ENCODE results near the gene SEMA3G. TPM values are rescaled to one million over a fixed set of nuclear protein-coding genes. Genes with fewer than 3 reads are reported as not detected.
A peak's percentile ranks its signal among the peaks of the same experiment; 100 is the strongest.

The SEMA3G gene
- total and polyA plus RNA-seq, 9 donors = 10.8 to 20.3 (median 15.6) TPM

DNA sequence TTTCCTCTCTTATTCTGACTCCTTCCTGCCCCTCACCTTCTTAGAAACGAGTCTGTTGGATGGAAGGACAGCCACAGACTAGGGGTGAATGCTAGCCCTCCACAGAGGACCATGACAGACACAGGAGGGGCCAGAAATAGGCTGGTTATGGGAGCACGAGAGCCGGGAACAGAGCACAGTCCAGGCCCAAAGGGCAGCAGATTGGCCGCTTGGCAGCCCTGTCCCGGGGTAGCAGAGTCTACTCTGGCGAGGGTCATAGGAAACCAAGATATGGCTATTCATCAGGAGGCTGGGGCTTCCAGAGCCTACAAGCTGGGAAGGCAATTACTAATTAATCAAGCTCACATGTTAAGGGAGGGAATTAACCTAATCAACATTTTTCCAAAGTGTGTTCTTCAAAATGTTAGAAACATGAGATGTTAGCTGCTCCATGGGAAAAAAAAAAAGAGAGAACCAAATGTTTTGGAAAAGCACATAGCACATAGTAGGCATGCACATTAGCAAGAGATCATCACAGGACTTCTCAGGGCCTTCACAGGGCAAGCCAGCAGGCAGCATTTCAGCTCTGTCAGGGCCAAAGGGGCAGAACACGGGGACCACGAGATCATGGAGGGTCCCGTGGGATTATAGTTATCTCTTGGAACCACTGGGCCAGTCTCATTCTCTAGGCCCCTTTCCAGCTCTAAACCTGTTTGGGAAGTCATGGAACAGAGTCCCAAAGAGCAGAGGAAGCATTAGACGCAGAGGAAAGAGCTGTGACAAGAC is 13.3 kb downstream of the SEMA3G start:
- Histone ChIP-seq H3K36me3 (ENCODE audit: control insufficient read depth, insufficient read depth, low read length) (no peaks in the 10 kb centered on the region), H3K27me3 (ENCODE audit: control insufficient read depth, insufficient read depth, low read length) (no peaks in the 10 kb centered on the region), H3K27ac (ENCODE audit: low read length) (no peak overlapping the region), H3K4me1 (ENCODE audit: control insufficient read depth, insufficient read depth, low read length) (peaks cover 63% of the 10 kb centered on the region), H3K9me3 (replicated peaks; ENCODE audit: control insufficient read depth, low read depth, low read length) (no peaks in the 10 kb centered on the region), H3K4me3 (ENCODE audit: low read length) (no peak overlapping the region)
- WGBS (ENCODE audit: insufficient coverage) = 79% methylated on average over 4 of the region's 10 CpGs
- DNase-seq = no peak

DNA sequence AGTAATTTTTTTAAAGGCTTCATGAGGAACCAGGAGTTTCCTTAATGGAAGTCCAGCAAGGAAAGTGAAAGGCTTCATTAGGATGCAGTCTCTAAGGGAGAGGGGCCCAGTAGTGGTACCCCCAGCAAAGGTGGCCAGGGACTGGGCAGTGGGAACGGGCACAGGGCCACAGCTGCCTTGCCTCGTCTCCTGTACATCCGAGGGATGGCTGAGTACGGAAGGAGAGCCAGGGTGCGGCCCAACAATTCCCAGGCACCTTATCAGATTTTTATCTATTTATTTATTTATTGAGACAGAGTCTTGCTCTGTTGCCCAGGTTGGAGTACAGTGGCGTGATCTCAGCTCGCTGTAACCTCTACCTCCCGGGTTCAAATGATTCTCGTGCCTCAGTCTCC is 14.5 kb downstream of the SEMA3G start:
- no peak for DNase-seq
- WGBS (ENCODE audit: insufficient coverage) = 100% methylated on average over 4 of the region's 9 CpGs
- Histone ChIP-seq H3K27ac (ENCODE audit: low read length) (peak overlapping the region; percentile 73), H3K4me1 (ENCODE audit: control insufficient read depth, insufficient read depth, low read length) (peaks cover 53% of the 10 kb centered on the region), H3K36me3 (ENCODE audit: control insufficient read depth, insufficient read depth, low read length) (no peaks in the 10 kb centered on the region), H3K4me3 (ENCODE audit: low read length) (no peak overlapping the region), H3K9me3 (replicated peaks; ENCODE audit: control insufficient read depth, low read depth, low read length) (no peaks in the 10 kb centered on the region), H3K27me3 (ENCODE audit: control insufficient read depth, insufficient read depth, low read length) (no peaks in the 10 kb centered on the region)

DNA sequence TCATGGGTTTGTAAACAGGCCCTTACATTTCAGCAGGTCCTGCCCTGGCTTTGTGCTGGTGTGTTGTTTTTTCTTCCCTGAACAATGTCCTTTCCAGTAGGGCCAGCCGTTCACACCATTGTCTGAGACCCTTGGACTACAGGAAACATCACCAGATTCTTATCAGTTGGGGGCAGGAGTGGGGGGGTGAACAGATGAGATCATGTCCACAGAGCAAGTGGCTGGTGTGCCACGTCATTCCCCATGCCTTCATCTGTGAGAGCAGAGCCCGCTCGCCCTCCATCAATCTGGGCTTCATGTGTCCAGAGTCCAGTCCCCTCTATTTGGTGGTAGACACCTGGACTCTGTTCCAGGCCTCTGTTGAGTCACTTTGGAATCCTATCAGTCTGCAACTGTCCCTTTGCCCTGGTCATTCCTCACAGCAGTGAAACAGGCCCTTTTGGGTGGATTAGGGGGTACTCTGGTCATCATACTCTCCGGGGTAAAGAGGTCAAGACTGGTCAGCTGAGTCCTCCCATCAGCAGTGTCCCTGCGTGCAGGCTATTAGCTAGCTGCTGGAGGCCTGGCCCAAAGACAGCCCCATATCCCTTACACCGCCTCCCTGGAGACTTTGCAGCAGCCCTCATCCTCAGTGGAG is 15.0 kb downstream of the SEMA3G start:
- H3K4me3 ChIP-seq (ENCODE audit: low read length) = no peak overlapping the region
- no peaks in the 10 kb centered on the region for H3K36me3 ChIP-seq (ENCODE audit: control insufficient read depth, insufficient read depth, low read length)
- WGBS (ENCODE audit: insufficient coverage) = 88% methylated on average over 3 of the region's 7 CpGs
- peaks cover 48% of the 10 kb centered on the region for H3K4me1 ChIP-seq (ENCODE audit: control insufficient read depth, insufficient read depth, low read length)
- no peak for DNase-seq
- H3K27ac ChIP-seq (ENCODE audit: low read length) = peak overlapping the region; percentile 73
- no peaks in the 10 kb centered on the region for H3K9me3 ChIP-seq (replicated peaks; ENCODE audit: control insufficient read depth, low read depth, low read length)
- H3K27me3 ChIP-seq (ENCODE audit: control insufficient read depth, insufficient read depth, low read length) = no peaks in the 10 kb centered on the region

DNA sequence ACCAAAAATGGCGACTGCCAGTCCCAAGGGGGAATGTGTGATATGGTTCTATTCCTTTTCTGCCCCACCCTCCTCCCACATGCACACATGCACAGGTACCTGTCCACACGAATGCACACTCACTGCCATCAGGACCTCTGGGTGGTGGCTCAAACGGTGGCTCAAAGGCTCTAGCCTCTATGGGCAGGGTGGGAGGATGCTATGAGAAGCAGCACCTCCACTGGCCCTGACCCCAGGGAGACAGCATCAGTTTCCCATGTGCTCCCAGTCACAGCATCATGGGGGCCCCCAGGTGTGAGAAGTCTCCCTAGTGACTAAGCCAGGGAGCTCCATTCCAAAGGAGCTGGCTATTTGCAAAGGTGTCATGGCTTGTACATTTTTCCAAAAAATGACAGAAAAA is 15.9 kb downstream of the SEMA3G start:
- no peak for DNase-seq
- Histone ChIP-seq H3K36me3 (ENCODE audit: control insufficient read depth, insufficient read depth, low read length) (no peaks in the 10 kb centered on the region), H3K4me1 (ENCODE audit: control insufficient read depth, insufficient read depth, low read length) (peaks cover 40% of the 10 kb centered on the region), H3K9me3 (replicated peaks; ENCODE audit: control insufficient read depth, low read depth, low read length) (no peaks in the 10 kb centered on the region), H3K27me3 (ENCODE audit: control insufficient read depth, insufficient read depth, low read length) (no peaks in the 10 kb centered on the region), H3K27ac (ENCODE audit: low read length) (peak overlapping the region; percentile 57), H3K4me3 (ENCODE audit: low read length) (no peak overlapping the region)
- 60% methylated on average over 1 of the region's 3 CpGs for WGBS (ENCODE audit: insufficient coverage)

DNA sequence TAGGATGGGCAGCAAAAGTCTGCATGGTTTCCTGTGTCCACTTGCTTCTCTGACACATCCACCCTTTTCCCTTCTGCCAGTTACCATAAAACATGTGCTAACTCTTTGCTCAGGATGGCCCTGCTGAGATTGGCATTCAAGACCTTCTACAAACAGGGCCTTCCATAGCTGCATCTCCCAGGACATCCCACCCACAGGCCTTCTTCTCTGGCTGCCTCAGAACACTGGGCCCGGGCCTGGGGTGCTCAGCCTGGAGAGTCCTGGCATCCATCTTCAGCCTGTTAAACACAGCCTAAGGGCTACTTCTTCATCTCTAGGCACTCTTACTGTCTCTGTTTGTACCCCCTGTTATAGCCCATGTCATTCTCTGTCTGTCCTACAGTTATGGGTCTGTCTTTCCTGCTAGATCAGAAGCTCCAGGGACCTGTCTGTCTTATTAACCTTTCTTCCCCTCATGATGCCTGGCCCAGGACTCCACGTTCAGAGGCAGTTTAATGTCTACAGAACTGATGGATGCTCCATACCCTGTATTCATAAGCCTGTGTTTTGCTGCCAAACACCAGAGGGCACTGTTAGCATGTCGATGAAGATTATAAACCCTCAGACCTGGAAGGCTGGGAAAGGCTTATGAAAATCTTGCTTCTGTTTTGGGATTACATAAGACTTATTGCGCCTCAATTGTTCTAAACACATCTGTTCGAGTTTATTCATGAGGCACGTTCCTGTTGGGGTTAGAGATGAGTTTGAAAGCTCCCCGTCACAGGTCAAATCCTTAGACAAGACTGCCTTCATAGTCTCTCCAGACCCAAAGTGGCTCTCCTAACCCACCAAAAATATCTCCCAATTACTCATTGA is 16.5 kb downstream of the SEMA3G start:
- DNase-seq = peak; percentile 91
- no peaks in the 10 kb centered on the region for H3K36me3 ChIP-seq (ENCODE audit: control insufficient read depth, insufficient read depth, low read length)
- no peak overlapping the region for H3K4me3 ChIP-seq (ENCODE audit: low read length)
- H3K27me3 ChIP-seq (ENCODE audit: control insufficient read depth, insufficient read depth, low read length) = no peaks in the 10 kb centered on the region
- H3K27ac ChIP-seq (ENCODE audit: low read length) = no peak overlapping the region
- no peaks in the 10 kb centered on the region for H3K9me3 ChIP-seq (replicated peaks; ENCODE audit: control insufficient read depth, low read depth, low read length)
- WGBS (ENCODE audit: insufficient coverage) = 33% methylated on average over 1 of the region's 7 CpGs
- H3K4me1 ChIP-seq (ENCODE audit: control insufficient read depth, insufficient read depth, low read length) = peaks cover 34% of the 10 kb centered on the region

DNA sequence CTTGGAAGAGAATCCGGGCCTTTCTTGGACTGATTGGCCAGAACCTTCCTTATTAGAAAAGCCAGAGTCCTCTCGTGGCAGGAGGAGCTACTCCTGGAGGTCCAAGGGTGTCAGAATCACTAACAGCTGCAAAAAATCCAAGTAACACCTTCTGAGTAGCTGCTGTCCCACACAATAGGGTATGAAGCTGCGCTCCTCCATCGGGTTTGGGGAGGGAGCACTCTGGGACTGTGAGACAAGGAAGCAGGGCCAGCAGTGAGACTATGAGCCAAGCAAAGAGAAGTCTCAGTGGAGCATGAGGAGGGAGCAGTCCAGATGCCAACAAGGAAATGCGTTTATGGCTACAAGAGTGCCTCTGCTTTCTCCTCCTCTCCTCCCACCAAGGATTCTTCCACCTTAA is 21.7 kb downstream of the SEMA3G start:
- no peaks in the 10 kb centered on the region for H3K9me3 ChIP-seq (replicated peaks; ENCODE audit: control insufficient read depth, low read depth, low read length)
- H3K27ac ChIP-seq (ENCODE audit: low read length) = no peak overlapping the region
- H3K27me3 ChIP-seq (ENCODE audit: control insufficient read depth, insufficient read depth, low read length) = no peaks in the 10 kb centered on the region
- peaks cover 23% of the 10 kb centered on the region for H3K4me1 ChIP-seq (ENCODE audit: control insufficient read depth, insufficient read depth, low read length)
- peaks cover 8% of the 10 kb centered on the region for H3K36me3 ChIP-seq (ENCODE audit: control insufficient read depth, insufficient read depth, low read length)
- no peak for DNase-seq
- 14% methylated on average over 2 of the region's 5 CpGs for WGBS (ENCODE audit: insufficient coverage)
- H3K4me3 ChIP-seq (ENCODE audit: low read length) = no peak overlapping the region

DNA sequence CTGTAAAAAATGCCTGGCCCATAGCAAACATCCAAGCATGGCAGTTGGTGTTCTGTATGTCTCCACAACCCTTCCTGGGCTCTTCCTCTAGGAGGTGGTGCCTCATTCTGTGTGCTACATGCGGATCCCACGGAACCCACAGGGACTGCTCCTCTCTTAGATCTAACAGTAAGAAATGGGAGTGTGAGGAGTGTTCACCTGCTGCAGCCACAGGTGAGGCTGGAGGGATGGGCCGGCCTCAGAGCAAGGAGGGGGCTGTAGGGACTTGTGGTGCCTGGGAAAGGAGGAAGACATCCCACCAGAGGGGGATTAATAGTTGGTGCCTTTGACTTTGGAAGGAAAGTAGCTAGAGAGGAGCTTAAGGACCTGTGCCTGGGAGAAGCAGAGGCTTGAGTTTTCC is 22.2 kb downstream of the SEMA3G start:
- Histone ChIP-seq H3K4me3 (ENCODE audit: low read length) (no peak overlapping the region), H3K27me3 (ENCODE audit: control insufficient read depth, insufficient read depth, low read length) (no peaks in the 10 kb centered on the region), H3K4me1 (ENCODE audit: control insufficient read depth, insufficient read depth, low read length) (peaks cover 23% of the 10 kb centered on the region), H3K9me3 (replicated peaks; ENCODE audit: control insufficient read depth, low read depth, low read length) (no peaks in the 10 kb centered on the region), H3K36me3 (ENCODE audit: control insufficient read depth, insufficient read depth, low read length) (peaks cover 8% of the 10 kb centered on the region), H3K27ac (ENCODE audit: low read length) (no peak overlapping the region)
- DNase-seq = no peak
- WGBS (ENCODE audit: insufficient coverage) = no CpG with 5 or more reads among the region's 3 CpGs

DNA sequence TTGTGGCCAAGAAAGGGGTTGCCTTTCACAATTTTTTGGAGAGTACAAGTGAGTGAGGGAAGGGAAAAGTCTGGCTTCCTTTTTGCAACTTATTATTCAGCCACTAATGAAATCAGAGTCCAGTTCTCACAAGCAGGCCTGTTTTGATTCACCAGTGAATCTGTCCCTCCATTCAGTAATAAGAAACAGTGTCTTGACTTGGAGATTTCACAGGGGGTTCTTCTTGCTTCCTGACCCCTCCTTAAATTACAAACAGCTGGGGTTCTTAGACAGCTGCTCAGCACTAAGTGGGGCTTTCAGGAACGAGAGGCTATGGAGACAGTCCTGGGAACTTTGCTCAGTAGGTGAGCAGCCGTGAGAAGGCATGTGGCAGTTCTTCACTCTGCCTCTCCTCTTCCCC is 24.5 kb downstream of the SEMA3G start:
- peak; percentile 70 for DNase-seq
- no peaks in the 10 kb centered on the region for H3K9me3 ChIP-seq (replicated peaks; ENCODE audit: control insufficient read depth, low read depth, low read length)
- H3K36me3 ChIP-seq (ENCODE audit: control insufficient read depth, insufficient read depth, low read length) = peaks cover 8% of the 10 kb centered on the region
- peaks cover 23% of the 10 kb centered on the region for H3K4me1 ChIP-seq (ENCODE audit: control insufficient read depth, insufficient read depth, low read length)
- H3K27ac ChIP-seq (ENCODE audit: low read length) = peak overlapping the region; percentile 29
- no peaks in the 10 kb centered on the region for H3K27me3 ChIP-seq (ENCODE audit: control insufficient read depth, insufficient read depth, low read length)
- no peak overlapping the region for H3K4me3 ChIP-seq (ENCODE audit: low read length)
- no CpG with 5 or more reads among the region's 2 CpGs for WGBS (ENCODE audit: insufficient coverage)

DNA sequence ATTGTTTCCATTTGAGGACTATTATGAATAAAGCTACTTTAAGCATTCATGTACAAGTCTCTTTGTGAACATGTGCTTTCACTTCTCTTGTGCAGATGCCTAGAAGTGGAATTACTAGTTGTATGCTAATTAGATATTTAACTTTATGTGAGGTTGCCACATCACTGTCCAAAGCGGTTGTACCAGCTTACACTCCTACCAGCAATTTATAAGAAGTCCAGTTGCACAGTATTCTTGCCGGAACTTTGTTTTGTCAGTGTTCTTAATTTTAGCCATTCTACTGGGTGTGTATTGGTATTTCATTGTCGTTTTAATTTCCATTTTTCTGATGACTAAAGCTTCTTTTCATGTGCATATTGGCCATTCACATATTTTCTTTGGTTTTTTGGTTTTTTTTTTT is 29.1 kb downstream of the SEMA3G start:
- Histone ChIP-seq H3K27ac (ENCODE audit: low read length) (no peak overlapping the region), H3K9me3 (replicated peaks; ENCODE audit: control insufficient read depth, low read depth, low read length) (no peaks in the 10 kb centered on the region), H3K4me3 (ENCODE audit: low read length) (no peak overlapping the region), H3K27me3 (ENCODE audit: control insufficient read depth, insufficient read depth, low read length) (no peaks in the 10 kb centered on the region), H3K4me1 (ENCODE audit: control insufficient read depth, insufficient read depth, low read length) (peaks cover 25% of the 10 kb centered on the region), H3K36me3 (ENCODE audit: control insufficient read depth, insufficient read depth, low read length) (peaks cover 19% of the 10 kb centered on the region)
- DNase-seq = no peak
- no CpG with 5 or more reads among the region's 3 CpGs for WGBS (ENCODE audit: insufficient coverage)

DNA sequence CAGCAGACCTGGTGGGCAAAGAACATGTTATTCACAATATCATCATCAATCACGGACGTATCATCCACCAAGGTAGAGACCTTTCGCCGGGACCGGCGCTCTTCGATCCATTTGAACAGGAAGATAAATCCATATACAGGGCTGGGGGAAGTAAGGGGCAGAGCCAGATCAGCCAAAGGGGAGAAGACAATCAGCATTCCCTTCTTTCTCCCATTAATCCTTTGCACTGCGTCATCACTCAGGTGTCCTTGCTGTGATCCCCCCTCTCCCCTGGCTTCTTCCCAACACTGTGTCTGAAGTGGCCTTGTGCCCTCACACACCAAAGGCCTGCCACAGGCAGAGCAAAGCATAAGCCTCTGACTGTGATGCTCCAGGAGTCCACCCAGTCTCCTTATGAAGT is 36.4 kb downstream of the SEMA3G start:
- WGBS (ENCODE audit: insufficient coverage) = no CpG with 5 or more reads among the region's 8 CpGs
- H3K4me3 ChIP-seq (ENCODE audit: low read length) = no peak overlapping the region
- peaks cover 31% of the 10 kb centered on the region for H3K4me1 ChIP-seq (ENCODE audit: control insufficient read depth, insufficient read depth, low read length)
- H3K9me3 ChIP-seq (replicated peaks; ENCODE audit: control insufficient read depth, low read depth, low read length) = no peaks in the 10 kb centered on the region
- DNase-seq = no peak
- H3K27ac ChIP-seq (ENCODE audit: low read length) = no peak overlapping the region
- peaks cover 49% of the 10 kb centered on the region for H3K36me3 ChIP-seq (ENCODE audit: control insufficient read depth, insufficient read depth, low read length)
- no peaks in the 10 kb centered on the region for H3K27me3 ChIP-seq (ENCODE audit: control insufficient read depth, insufficient read depth, low read length)

All from muscle of leg (tissue), 11 donors.